Osteoblast (primary cell): ENCODE data around the gene BANF1. TPM values are rescaled to one million over a fixed set of nuclear protein-coding genes. Genes with fewer than 3 reads are reported as not detected.

Experiments used
- DNase-seq: peaks from one replicate; pipeline ENCODE4 v3.0.0; 2011; ENCODE audit warnings: low spot score, mixed read lengths; ENCODE audit not compliant: insufficient read length; ENCODE audit errors: missing footprints
- H2AFZ ChIP-seq: 2 replicates; pipeline ENCODE4 v1.6.0; 2011; ENCODE audit warnings: mild to moderate bottlenecking, low read length
- H3K27ac ChIP-seq: 2 replicates; pipeline ENCODE4 v1.5.1; 2011; ENCODE audit warnings: mild to moderate bottlenecking, low read depth, low read length, moderate library complexity
- H3K27me3 ChIP-seq: 2 replicates; pipeline ENCODE4 v1.6.0; 2012; ENCODE audit warnings: mild to moderate bottlenecking, control low read depth, inconsistent platforms, low read length, moderate library complexity; ENCODE audit not compliant: insufficient read depth
- H3K36me3 ChIP-seq: 2 replicates; pipeline ENCODE4 v1.5.1; 2011; ENCODE audit warnings: mild to moderate bottlenecking, low read length, control low read depth, moderate library complexity; ENCODE audit not compliant: insufficient read depth
- H3K4me1 ChIP-seq: 2 replicates; pipeline ENCODE4 v1.5.1; 2011; ENCODE audit warnings: mild to moderate bottlenecking, low read length, control low read depth, moderate library complexity; ENCODE audit not compliant: insufficient read depth
- H3K4me2 ChIP-seq: 2 replicates; pipeline ENCODE4 v1.6.0; 2011; ENCODE audit warnings: mild to moderate bottlenecking, low read length; ENCODE audit not compliant: insufficient read depth
- H3K4me3 ChIP-seq: fragments of 200-600 bp; sonication (generic); 3 replicates; pipeline ENCODE4 v1.5.1; 2012; ENCODE audit warnings: mild to moderate bottlenecking, low read length, inconsistent platforms; ENCODE audit not compliant: insufficient read depth
- H3K79me2 ChIP-seq: 2 replicates; pipeline ENCODE4 v1.6.0; 2012; ENCODE audit warnings: mild to moderate bottlenecking, low read length, control low read depth, inconsistent platforms; ENCODE audit not compliant: insufficient read depth
- H3K9me3 ChIP-seq: 2 replicates; pipeline ENCODE4 v1.5.1; 2011; ENCODE audit warnings: low read depth, low read length, control low read depth
- H4K20me1 ChIP-seq: 2 replicates; pipeline ENCODE4 v1.6.0; 2012; ENCODE audit warnings: mild to moderate bottlenecking, low read length, control low read depth; ENCODE audit not compliant: insufficient read depth
- total RNA-seq: library from RNA; depleted of rRNA; stranded (reverse); fragments of >200 nt; gene quantifications from 2 replicates; pipeline ENCODE4 v1.2.3, GENCODE V29; 2012
- TF ChIP-seq, protein P1 (sequence below): IDR thresholded peaks from 2 replicates; pipeline ENCODE4 v1.5.1; 2011; ENCODE audit warnings: mild to moderate bottlenecking, low read depth, low read length, moderate library complexity; ENCODE audit errors: extremely low read depth

The BANF1 gene
- total RNA-seq, 1 donor = 14.5 TPM

DNA sequence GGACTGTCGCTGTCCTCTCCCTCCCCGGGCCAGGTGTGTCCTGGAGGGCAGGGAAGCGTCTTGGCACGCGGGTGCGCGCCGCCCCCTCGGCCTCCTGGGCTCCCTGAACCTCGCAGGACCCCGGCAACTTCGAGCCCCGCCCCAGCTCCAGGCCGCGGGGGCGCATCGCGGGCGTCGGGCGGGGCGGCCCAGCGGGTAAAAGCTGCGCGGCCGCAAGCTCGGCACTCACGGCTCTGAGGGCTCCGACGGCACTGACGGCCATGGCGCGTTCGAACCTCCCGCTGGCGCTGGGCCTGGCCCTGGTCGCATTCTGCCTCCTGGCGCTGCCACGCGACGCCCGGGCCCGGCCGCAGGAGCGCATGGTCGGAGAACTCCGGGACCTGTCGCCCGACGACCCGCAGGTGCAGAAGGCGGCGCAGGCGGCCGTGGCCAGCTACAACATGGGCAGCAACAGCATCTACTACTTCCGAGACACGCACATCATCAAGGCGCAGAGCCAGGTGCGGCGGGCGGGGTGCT is 9.5 kb downstream of the BANF1 start, which contains the start of gene CST6:
Gene CST6 (plus strand): TSS at position 224 of the 519 bp plus-strand sequence. CDS start 37 bp downstream, at position 261.
- TF ChIP-seq, protein P1, sequence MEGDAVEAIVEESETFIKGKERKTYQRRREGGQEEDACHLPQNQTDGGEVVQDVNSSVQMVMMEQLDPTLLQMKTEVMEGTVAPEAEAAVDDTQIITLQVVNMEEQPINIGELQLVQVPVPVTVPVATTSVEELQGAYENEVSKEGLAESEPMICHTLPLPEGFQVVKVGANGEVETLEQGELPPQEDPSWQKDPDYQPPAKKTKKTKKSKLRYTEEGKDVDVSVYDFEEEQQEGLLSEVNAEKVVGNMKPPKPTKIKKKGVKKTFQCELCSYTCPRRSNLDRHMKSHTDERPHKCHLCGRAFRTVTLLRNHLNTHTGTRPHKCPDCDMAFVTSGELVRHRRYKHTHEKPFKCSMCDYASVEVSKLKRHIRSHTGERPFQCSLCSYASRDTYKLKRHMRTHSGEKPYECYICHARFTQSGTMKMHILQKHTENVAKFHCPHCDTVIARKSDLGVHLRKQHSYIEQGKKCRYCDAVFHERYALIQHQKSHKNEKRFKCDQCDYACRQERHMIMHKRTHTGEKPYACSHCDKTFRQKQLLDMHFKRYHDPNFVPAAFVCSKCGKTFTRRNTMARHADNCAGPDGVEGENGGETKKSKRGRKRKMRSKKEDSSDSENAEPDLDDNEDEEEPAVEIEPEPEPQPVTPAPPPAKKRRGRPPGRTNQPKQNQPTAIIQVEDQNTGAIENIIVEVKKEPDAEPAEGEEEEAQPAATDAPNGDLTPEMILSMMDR = no peak
- H3K27me3 ChIP-seq = no peaks in the 10 kb centered on the region
- H2AFZ ChIP-seq = peak within 1 kb of the TSS; percentile 38

DNA sequence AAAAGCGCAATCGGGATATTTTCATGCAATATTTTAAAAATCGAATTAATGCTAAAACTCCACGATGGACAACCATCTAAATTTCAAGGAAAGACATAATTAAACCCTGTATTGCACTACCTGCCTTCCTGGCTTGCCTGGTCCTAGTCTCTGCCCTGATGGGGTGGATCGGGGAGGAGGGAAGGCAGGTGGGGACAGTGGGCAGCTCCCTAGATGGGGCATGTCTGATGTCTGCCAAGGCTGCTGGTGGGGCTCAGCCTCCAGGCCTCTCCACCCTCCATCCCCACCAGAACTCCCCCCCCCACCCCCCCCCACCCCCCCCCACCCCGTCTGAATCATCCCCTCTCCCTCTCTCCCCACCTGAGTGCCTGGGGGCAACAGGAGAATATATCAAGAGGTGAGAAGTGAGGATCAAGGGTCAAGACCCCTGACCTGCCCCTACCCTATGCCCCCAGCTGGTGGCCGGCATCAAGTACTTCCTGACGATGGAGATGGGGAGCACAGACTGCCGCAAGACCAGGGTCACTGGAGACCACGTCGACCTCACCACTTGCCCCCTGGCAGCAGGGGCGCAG is 10.2 kb downstream of the BANF1 start:
- TF ChIP-seq, protein P1 = no peak
- H3K27ac ChIP-seq = no peak overlapping the region
- H3K4me2 ChIP-seq = no peak overlapping the region
- no peaks in the 10 kb centered on the region for H3K9me3 ChIP-seq
- H3K4me3 ChIP-seq = no peak overlapping the region
- no peaks in the 10 kb centered on the region for H3K36me3 ChIP-seq
- no peaks in the 10 kb centered on the region for H3K79me2 ChIP-seq
- H2AFZ ChIP-seq = no peak overlapping the region
- no peaks in the 10 kb centered on the region for H4K20me1 ChIP-seq
- peak; percentile 67 for DNase-seq
- no peaks in the 10 kb centered on the region for H3K27me3 ChIP-seq
- H3K4me1 ChIP-seq = peaks cover 29% of the 10 kb centered on the region

More for the DNA sequence above, 9.5 kb downstream of the BANF1 start, which contains the start of gene CST6:
- Histone ChIP-seq H3K36me3 (no peaks in the 10 kb centered on the region), H3K4me1 (peaks cover 29% of the 10 kb centered on the region), H3K79me2 (no peaks in the 10 kb centered on the region), H3K4me3 (peak within 1 kb of the TSS; percentile 39), H3K4me2 (peak within 1 kb of the TSS; percentile 23), H3K9me3 (no peaks in the 10 kb centered on the region), H3K27ac (no peak within 1 kb of the TSS), H4K20me1 (no peaks in the 10 kb centered on the region)
- peak; percentile 44 for DNase-seq

DNA sequence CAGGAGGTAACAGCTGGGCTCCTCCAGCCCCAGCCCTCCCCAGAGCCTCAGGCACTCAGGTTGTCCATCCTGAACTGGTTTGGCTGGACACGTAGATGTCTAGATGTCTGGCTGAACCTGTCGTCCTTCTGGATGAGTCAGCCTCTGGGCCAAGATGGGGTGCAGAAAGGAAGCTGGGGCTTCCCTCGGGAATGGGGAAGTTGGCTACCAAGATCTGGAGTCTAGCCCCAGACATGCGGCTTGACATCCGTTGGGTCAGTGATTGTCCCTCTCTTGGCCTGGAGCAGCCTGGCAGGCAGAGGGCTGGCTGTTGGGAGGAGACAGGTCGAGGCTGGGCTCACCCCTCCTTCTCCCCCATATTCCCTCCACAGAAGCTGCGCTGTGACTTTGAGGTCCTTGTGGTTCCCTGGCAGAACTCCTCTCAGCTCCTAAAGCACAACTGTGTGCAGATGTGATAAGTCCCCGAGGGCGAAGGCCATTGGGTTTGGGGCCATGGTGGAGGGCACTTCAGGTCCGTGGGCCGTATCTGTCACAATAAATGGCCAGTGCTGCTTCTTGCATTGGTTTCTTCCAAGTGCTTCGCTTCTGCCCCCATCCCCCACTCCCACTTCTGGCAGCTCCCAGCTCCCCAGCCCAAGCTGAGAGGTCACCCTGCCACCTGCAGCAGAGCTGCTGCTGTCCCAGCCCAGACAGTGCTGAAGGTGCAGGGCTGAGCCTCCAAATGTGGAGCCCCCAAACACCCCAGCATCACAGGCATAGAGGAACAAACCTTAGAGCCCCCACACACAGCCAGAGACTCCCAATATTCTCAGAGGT is 10.9 kb downstream of the BANF1 start:
- Histone ChIP-seq H3K9me3 (no peaks in the 10 kb centered on the region), H3K4me2 (no peak overlapping the region), H3K79me2 (no peaks in the 10 kb centered on the region), H3K36me3 (no peaks in the 10 kb centered on the region), H3K27me3 (no peaks in the 10 kb centered on the region), H2AFZ (no peak overlapping the region), H3K27ac (no peak overlapping the region), H4K20me1 (no peaks in the 10 kb centered on the region), H3K4me1 (peaks cover 29% of the 10 kb centered on the region), H3K4me3 (no peak overlapping the region)
- TF ChIP-seq, protein P1 = no peak
- DNase-seq = peak; percentile 89

DNA sequence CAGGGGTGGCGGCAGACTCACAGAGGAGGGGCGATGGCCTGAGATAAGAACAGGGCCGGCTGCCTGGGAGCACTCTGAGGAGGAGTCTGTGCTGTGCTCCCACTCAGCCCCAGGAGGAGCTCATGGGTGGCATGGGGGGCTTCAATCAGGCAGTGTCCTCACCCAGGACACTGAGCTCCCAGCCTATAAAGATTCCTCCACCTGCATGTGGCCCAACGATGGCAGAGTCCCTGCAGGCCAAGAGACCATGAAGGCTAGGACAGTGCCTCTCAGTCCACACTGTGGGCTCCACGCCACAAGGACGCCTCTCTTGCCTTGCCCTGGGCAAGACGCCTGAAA is 11.4 kb downstream of the BANF1 start:
- Histone ChIP-seq H3K9me3 (no peaks in the 10 kb centered on the region), H3K4me2 (no peak overlapping the region), H2AFZ (no peak overlapping the region), H3K27ac (no peak overlapping the region), H3K4me3 (no peak overlapping the region), H3K79me2 (no peaks in the 10 kb centered on the region), H4K20me1 (no peaks in the 10 kb centered on the region), H3K4me1 (peaks cover 29% of the 10 kb centered on the region), H3K27me3 (no peaks in the 10 kb centered on the region), H3K36me3 (no peaks in the 10 kb centered on the region)
- peak; percentile 55 for DNase-seq
- TF ChIP-seq, protein P1 = no peak
